K562 treated with DMSO at 1 percent for 24 hours (cell line): ENCODE measurements around the gene FAM53A. TPM values are rescaled to one million over a fixed set of nuclear protein-coding genes. Genes with fewer than 3 reads are reported as not detected.

Experiments
- total RNA-seq: library from RNA; unstranded; fragments of 300-600 nt; gene quantifications from 2 replicates; pipeline ENCODE4 v1.2.3, GENCODE V29; 2022; ENCODE audit warnings: low read depth; ENCODE audit not compliant: insufficient read depth

The FAM53A gene
- 3.3 and 4.7 TPM in 2 replicates for total RNA-seq

GRCh38 chr4:1683736-1684505 lies at the start of gene FAM53A:
Gene FAM53A, minus strand, starts transcription at chr4:1684313. Its CDS starts 15,572 bp downstream, at chr4:1668741.

GRCh38 chr4:1721003-1721665 lies 37.0 kb upstream of the FAM53A start, which contains the start of the genes TACC3 and TMEM129:
Gene TACC3, plus strand, starts transcription at chr4:1721521. Its CDS starts 1,901 bp downstream, at chr4:1723422.
Gene TMEM129, minus strand, starts transcription at chr4:1721323. Its CDS starts 486 bp downstream, at chr4:1720837.

GRCh38 chr4:1712216-1713002 lies 28.3 kb upstream of the FAM53A start, which contains the start of gene SLBP:
Gene SLBP, minus strand, starts transcription at chr4:1712319. Its CDS starts 131 bp downstream, at chr4:1712188.

Other genes with a start within 250 kb of the FAM53A start
- gene SLBP, start 28.0 kb upstream of the FAM53A start, total RNA-seq = 107 and 115 TPM in 2 replicates
- 66.8 and 69.2 TPM in 2 replicates for gene TMEM129, start 37.0 kb upstream of the FAM53A start, total RNA-seq
- 130 and 131 TPM in 2 replicates for gene TACC3, start 37.2 kb upstream of the FAM53A start, total RNA-seq
- 20.7 and 21.9 TPM in 2 replicates for gene FGFR3, start 109.0 kb upstream of the FAM53A start, total RNA-seq
- gene LETM1, start 171.8 kb upstream of the FAM53A start, total RNA-seq = 23.4 and 28.5 TPM in 2 replicates
- 48.3 and 61.9 TPM in 2 replicates for gene NSD2, start 187.1 kb upstream of the FAM53A start, total RNA-seq